ENCODE data around the gene DPP3.
"Not testable (repeated sequence)": the region's sequence is repeated elsewhere in the genome, so short reads cannot be mapped to it uniquely, and the experiment has no call there.

Gene DPP3

DNA sequence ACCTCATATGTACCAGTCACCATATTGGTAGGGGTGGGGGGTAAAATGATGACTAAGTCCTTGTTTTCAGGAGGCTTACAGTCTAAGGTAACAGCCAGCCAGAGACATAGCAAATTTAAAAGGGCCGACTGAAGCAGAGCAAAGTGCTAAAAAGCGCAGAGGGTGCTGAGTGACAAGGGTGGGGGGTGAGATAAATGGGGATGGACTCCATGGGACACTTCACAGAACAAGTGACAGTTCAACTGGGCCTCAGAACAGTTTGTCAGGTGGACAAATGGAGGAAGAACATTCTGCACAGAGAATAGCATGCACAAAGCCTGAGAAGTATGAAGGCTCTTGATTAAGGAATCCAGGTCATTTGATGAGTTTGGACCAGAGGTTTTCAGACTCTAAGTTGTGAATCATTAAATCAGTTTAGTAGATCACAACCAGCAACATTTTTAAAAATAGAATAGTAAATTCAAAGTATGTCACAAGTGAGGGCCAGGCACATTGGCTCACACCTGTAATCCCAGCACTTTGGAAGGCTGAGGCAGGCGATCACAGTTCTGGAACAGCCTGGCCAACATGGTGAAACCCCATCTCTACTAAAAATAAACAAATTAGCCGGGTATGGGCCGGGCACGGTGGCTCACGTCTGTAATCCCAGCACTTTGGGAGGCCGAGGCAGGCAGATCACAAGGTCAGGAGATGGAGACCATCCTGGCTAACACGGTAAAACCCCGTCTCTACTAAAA lies 44.2 kb downstream of the DPP3 start:
- DNase-seq (ENCODE audit: insufficient read length, low spot score), result no peak
- FAIRE-seq, result no peak
- TF ChIP-seq TAF1 (IDR thresholded peaks at IDR 0.05; ENCODE audit: low read depth, low read length), result no peak
- TF ChIP-seq POU2F2 (IDR thresholded peaks at IDR 0.05; ENCODE audit: low read depth, low read length), result no peak
- no peak for TF ChIP-seq POLR2A (IDR thresholded peaks at IDR 0.05; ENCODE audit: low read depth, low read length)
- no peak for TF ChIP-seq POLR2AphosphoS5 (IDR thresholded peaks at IDR 0.05; ENCODE audit: low read depth, low read length)
- TF ChIP-seq PAX5 (IDR thresholded peaks at IDR 0.05; ENCODE audit: insufficient read depth, low read length, severe bottlenecking), result no peak
- TF ChIP-seq SPI1 (IDR thresholded peaks at IDR 0.05; ENCODE audit: low read depth, low read length), result no peak

DNA sequence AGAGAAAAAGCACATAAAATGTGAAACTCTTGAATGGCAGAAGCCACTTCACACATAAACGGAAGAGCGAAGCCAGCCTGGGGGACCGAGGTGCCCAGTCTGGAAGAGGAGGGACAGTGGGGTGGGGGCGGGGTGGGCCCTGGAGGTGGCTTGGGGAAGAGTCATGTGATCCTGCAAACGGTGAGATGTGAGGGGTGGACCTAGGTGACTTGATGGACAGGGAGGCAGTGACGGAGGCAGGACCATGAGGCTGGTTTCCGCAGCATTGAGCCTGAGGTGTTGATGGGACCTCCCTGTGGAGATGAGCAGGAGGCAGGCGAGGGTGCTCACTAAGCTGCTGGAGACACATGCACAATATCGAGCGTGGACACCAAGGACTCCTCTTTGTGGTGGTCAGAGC lies 48.8 kb downstream of the DPP3 start:
- TF ChIP-seq POLR2A (IDR thresholded peaks at IDR 0.05; ENCODE audit: low read depth, low read length) (no peak), POU2F2 (IDR thresholded peaks at IDR 0.05; ENCODE audit: low read depth, low read length) (no peak), TAF1 (IDR thresholded peaks at IDR 0.05; ENCODE audit: low read depth, low read length) (no peak), PAX5 (IDR thresholded peaks at IDR 0.05; ENCODE audit: insufficient read depth, low read length, severe bottlenecking) (no peak), SPI1 (IDR thresholded peaks at IDR 0.05; ENCODE audit: low read depth, low read length) (no peak)
- DNase-seq (ENCODE audit: insufficient read length, low spot score), result no peak
- FAIRE-seq, result no peak

- DNase-seq (ENCODE audit: insufficient read length, low spot score) (no peak), FAIRE-seq (no peak)
- no peak for TF ChIP-seq POU2F2 (IDR thresholded peaks at IDR 0.05; ENCODE audit: low read depth, low read length)
- no peak for TF ChIP-seq TAF1 (IDR thresholded peaks at IDR 0.05; ENCODE audit: low read depth, low read length)
- TF ChIP-seq POLR2A (IDR thresholded peaks at IDR 0.05; ENCODE audit: low read depth, low read length), result no peak
- TF ChIP-seq SPI1 (IDR thresholded peaks at IDR 0.05; ENCODE audit: low read depth, low read length), result no peak
- no peak for TF ChIP-seq POLR2AphosphoS5 (IDR thresholded peaks at IDR 0.05; ENCODE audit: low read depth, low read length)
- TF ChIP-seq PAX5 (IDR thresholded peaks at IDR 0.05; ENCODE audit: insufficient read depth, low read length, severe bottlenecking), result no peak
Measured at GRCh38 chr11:66529655-66530054, 49.4 kb downstream of the DPP3 start.

- FAIRE-seq, result no peak
- DNase-seq (ENCODE audit: insufficient read length, low spot score), result no peak
- TF ChIP-seq POLR2AphosphoS5 (IDR thresholded peaks at IDR 0.05; ENCODE audit: low read depth, low read length) (no peak), TAF1 (IDR thresholded peaks at IDR 0.05; ENCODE audit: low read depth, low read length) (no peak), SPI1 (IDR thresholded peaks at IDR 0.05; ENCODE audit: low read depth, low read length) (no peak), POU2F2 (IDR thresholded peaks at IDR 0.05; ENCODE audit: low read depth, low read length) (no peak), POLR2A (IDR thresholded peaks at IDR 0.05; ENCODE audit: low read depth, low read length) (no peak), PAX5 (IDR thresholded peaks at IDR 0.05; ENCODE audit: insufficient read depth, low read length, severe bottlenecking) (no peak)
Measured at GRCh38 chr11:66530927-66531709, 50.9 kb downstream of the DPP3 start.

DNA sequence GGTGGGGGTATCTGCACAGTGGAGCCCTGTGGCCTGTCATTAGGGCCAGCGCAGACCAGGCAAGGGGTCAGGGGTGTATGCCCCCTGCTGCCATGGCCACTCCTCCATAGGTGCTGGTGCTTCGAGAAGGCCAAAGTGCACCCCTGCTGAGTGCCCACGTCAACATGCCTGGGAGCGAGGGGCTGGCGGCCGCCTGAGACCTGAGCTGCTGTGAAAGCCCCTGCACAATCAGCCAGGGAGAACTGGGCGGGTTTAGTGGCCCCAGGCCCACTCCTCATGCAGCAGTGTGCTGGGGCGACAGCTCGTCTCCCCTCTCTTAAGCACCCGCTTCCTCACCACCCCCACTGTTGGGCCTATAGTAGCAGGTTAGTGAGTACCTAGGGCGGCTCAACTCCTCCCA lies 51.6 kb downstream of the DPP3 start:
- DNase-seq (ENCODE audit: insufficient read length, low spot score) (no peak), FAIRE-seq (no peak)
- TF ChIP-seq TAF1 (IDR thresholded peaks at IDR 0.05; ENCODE audit: low read depth, low read length) (no peak), POLR2AphosphoS5 (IDR thresholded peaks at IDR 0.05; ENCODE audit: low read depth, low read length) (no peak), SPI1 (IDR thresholded peaks at IDR 0.05; ENCODE audit: low read depth, low read length) (no peak), POU2F2 (IDR thresholded peaks at IDR 0.05; ENCODE audit: low read depth, low read length) (no peak), PAX5 (IDR thresholded peaks at IDR 0.05; ENCODE audit: insufficient read depth, low read length, severe bottlenecking) (no peak), POLR2A (IDR thresholded peaks at IDR 0.05; ENCODE audit: low read depth, low read length) (no peak)

- FAIRE-seq (no peak), DNase-seq (ENCODE audit: insufficient read length, low spot score) (no peak)
- no peak for TF ChIP-seq PAX5 (IDR thresholded peaks at IDR 0.05; ENCODE audit: insufficient read depth, low read length, severe bottlenecking)
- TF ChIP-seq SPI1 (IDR thresholded peaks at IDR 0.05; ENCODE audit: low read depth, low read length), result no peak
- no peak for TF ChIP-seq TAF1 (IDR thresholded peaks at IDR 0.05; ENCODE audit: low read depth, low read length)
- TF ChIP-seq POU2F2 (IDR thresholded peaks at IDR 0.05; ENCODE audit: low read depth, low read length), result no peak
- no peak for TF ChIP-seq POLR2A (IDR thresholded peaks at IDR 0.05; ENCODE audit: low read depth, low read length)
- TF ChIP-seq POLR2AphosphoS5 (IDR thresholded peaks at IDR 0.05; ENCODE audit: low read depth, low read length), result no peak
Measured at GRCh38 chr11:66532784-66533183, 52.5 kb downstream of the DPP3 start.

DNA sequence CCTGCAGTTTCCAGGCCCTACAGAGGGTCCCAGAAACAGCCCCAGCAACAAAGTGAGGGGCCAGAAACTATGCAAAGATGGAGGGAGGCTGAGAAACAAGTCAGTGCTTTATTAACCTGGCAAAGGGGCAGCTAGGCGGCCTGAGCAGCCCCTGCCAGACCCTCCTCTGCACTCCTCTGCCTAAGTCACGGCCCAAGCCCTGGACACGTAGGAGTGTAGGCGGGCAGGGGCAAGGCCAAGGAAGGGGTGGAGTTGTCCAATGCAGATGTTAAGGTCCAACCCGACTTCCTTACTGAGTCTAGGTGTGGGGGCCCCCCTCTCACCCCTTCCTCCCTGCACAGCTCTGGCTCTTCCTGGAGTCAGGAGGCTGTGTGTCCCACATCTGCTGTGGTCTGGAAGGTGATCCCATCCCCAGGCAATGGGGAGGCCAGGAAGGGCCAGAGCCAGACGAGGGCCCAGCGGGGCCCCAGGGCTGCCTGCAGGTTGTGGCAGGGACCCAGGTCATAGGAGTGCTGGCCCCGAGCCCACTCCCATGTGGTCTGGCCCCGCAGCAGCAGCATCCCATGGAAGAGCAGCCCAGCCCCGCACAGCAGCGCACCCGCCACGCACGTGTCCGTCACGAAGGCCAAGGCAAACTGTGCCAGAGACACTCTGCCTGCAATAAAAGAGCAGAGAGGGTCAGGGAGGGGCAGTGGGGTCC lies 59.1 kb downstream of the DPP3 start:
- no peak for DNase-seq (ENCODE audit: insufficient read length, low spot score)
- TF ChIP-seq TAF1 (IDR thresholded peaks at IDR 0.05; ENCODE audit: low read depth, low read length), result no peak
- no peak for TF ChIP-seq POLR2A (IDR thresholded peaks at IDR 0.05; ENCODE audit: low read depth, low read length)
- no peak for TF ChIP-seq PAX5 (IDR thresholded peaks at IDR 0.05; ENCODE audit: insufficient read depth, low read length, severe bottlenecking)
- TF ChIP-seq POU2F2 (IDR thresholded peaks at IDR 0.05; ENCODE audit: low read depth, low read length), result no peak
- TF ChIP-seq SPI1 (IDR thresholded peaks at IDR 0.05; ENCODE audit: low read depth, low read length), result no peak
- no peak for TF ChIP-seq POLR2AphosphoS5 (IDR thresholded peaks at IDR 0.05; ENCODE audit: low read depth, low read length)
- FAIRE-seq, result no peak

GRCh38 chr11:66539870-66540213 lies 59.6 kb downstream of the DPP3 start:
- FAIRE-seq (no peak), DNase-seq (ENCODE audit: insufficient read length, low spot score) (no peak)
- no peak for TF ChIP-seq POLR2A (IDR thresholded peaks at IDR 0.05; ENCODE audit: low read depth, low read length)
- TF ChIP-seq TAF1 (IDR thresholded peaks at IDR 0.05; ENCODE audit: low read depth, low read length), result no peak
- no peak for TF ChIP-seq POU2F2 (IDR thresholded peaks at IDR 0.05; ENCODE audit: low read depth, low read length)
- TF ChIP-seq POLR2AphosphoS5 (IDR thresholded peaks at IDR 0.05; ENCODE audit: low read depth, low read length), result no peak
- no peak for TF ChIP-seq PAX5 (IDR thresholded peaks at IDR 0.05; ENCODE audit: insufficient read depth, low read length, severe bottlenecking)
- TF ChIP-seq SPI1 (IDR thresholded peaks at IDR 0.05; ENCODE audit: low read depth, low read length), result no peak

DNA sequence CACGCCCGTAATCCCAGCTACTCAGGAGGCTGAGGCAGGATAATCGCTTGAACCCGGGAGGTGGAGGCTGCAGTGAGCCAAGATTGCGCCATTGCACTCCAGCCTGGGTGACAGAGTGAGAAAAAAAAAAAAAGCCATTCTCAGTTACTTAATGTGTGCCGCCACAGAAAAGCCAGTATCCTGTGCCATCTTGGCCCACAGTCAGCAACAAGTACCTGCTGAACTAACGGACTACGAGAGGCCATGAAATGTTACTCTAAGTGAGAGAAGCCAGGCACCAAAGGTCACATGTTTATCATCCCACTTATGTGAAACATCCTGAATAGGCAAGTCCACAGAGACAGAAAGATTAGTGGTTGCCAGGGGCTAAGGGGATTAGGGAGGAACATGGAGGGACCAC lies 60.4 kb downstream of the DPP3 start:
- not testable (repeated sequence) for DNase-seq (ENCODE audit: insufficient read length, low spot score); FAIRE-seq

All from GM12891 (cell line).